Smooth muscle cell (in vitro differentiated cells): ENCODE measurements around the gene GLI2. TPM values are rescaled to one million over a fixed set of nuclear protein-coding genes. Genes with fewer than 3 reads are reported as not detected.

Experiments
- DNase-seq: peaks from one replicate; lab custom pipeline; 2025; ENCODE audit not compliant: unreplicated experiment; lab: John Stamatoyannopoulos, UW
- H2AFZ ChIP-seq: fragments of 200-600 bp; sonication (generic); 2 replicates; pipeline ENCODE4 v1.6.0; 2016; ENCODE audit warnings: antibody characterized with exemption, low read depth, mild to moderate bottlenecking
- H3F3A ChIP-seq: fragments of 200-600 bp; sonication (generic); 2 replicates; pipeline ENCODE4 v1.6.0; 2017; ENCODE audit warnings: antibody characterized with exemption, low read depth
- H3K27ac ChIP-seq: fragments of 200-600 bp; sonication (generic); 2 replicates; pipeline ENCODE4 v1.5.1; 2016; ENCODE audit warnings: low read depth, mild to moderate bottlenecking
- H3K27me3 ChIP-seq: fragments of 200-600 bp; sonication (generic); 2 replicates; pipeline ENCODE4 v1.6.1; 2016; ENCODE audit warnings: low read depth, mild to moderate bottlenecking
- H3K36me3 ChIP-seq: fragments of 200-600 bp; sonication (generic); 2 replicates; pipeline ENCODE4 v1.5.1; 2016; ENCODE audit warnings: low read depth
- H3K4me1 ChIP-seq: fragments of 200-600 bp; sonication (generic); 2 replicates; pipeline ENCODE4 v1.5.1; 2016; ENCODE audit warnings: low read depth
- H3K4me2 ChIP-seq: fragments of 200-600 bp; sonication (generic); 2 replicates; pipeline ENCODE4 v1.6.0; 2016; ENCODE audit warnings: mild to moderate bottlenecking
- H3K4me3 ChIP-seq: fragments of 200-600 bp; sonication (generic); 2 replicates; pipeline ENCODE4 v1.5.1; 2016; ENCODE audit warnings: mild to moderate bottlenecking
- H3K79me2 ChIP-seq: fragments of 200-600 bp; sonication (generic); 2 replicates; pipeline ENCODE4 v1.6.0; 2016; ENCODE audit warnings: low read depth, mild to moderate bottlenecking
- H3K9ac ChIP-seq: fragments of 200-600 bp; sonication (generic); 2 replicates; pipeline ENCODE4 v1.6.0; 2016; ENCODE audit warnings: low read depth
- H3K9me3 ChIP-seq: fragments of 200-600 bp; sonication (generic); replicated peaks from 2 replicates; pipeline ENCODE4 v1.5.1; 2016; ENCODE audit warnings: low read depth
- H4K20me1 ChIP-seq: fragments of 200-600 bp; sonication (generic); 2 replicates; pipeline ENCODE4 v1.6.0; 2016; ENCODE audit warnings: low read depth
- CTCF ChIP-seq: fragments of 200-600 bp; sonication (generic); IDR thresholded peaks from 2 replicates; pipeline ENCODE4 v1.5.1; 2017; ENCODE audit warnings: borderline replicate concordance, mild to moderate bottlenecking, antibody characterized with exemption; ENCODE audit not compliant: insufficient read depth, poor library complexity, severe bottlenecking
- WGBS: methylation state at CpG from one replicate; pipeline ENCODE4 v1.1.7; 2016; ENCODE audit warnings: low lambda C conversion rate; 5-methylcytosine and 5-hydroxymethylcytosine counted together
- polyA plus RNA-seq: library from polyadenylated mRNA; unstranded; fragments of >200 nt; fragmentation: Nextera tagmentation; extraction: Ambion mirVana; gene quantifications from 2 replicates; pipeline ENCODE4 v1.2.1, GENCODE V29; 2016
- total RNA-seq: library from RNA; depleted of rRNA; stranded (reverse); fragments of >200 nt; gene quantifications from 2 replicates; pipeline ENCODE4 v1.2.3, GENCODE V29; 2014

The GLI2 gene
- total and polyA plus RNA-seq, 2 experiments from 2014 or later: 9.4 to 10.6 TPM

- H3F3A ChIP-seq: peaks cover 28% of the 10 kb centered on the region
- H3K4me3 ChIP-seq: no peak overlapping the region
- H3K79me2 ChIP-seq: peaks cover 78% of the 10 kb centered on the region
- no peak for TF ChIP-seq CTCF
- no peak overlapping the region for H2AFZ ChIP-seq
- no peaks in the 10 kb centered on the region for H3K9me3 ChIP-seq
- peak overlapping the region; percentile 12 for H3K4me2 ChIP-seq
- H3K4me1 ChIP-seq: peaks cover 42% of the 10 kb centered on the region
- no peak overlapping the region for H3K9ac ChIP-seq
- no peaks in the 10 kb centered on the region for H3K36me3 ChIP-seq
- no peaks in the 10 kb centered on the region for H4K20me1 ChIP-seq
- peak overlapping the region; percentile 97 for H3K27ac ChIP-seq
- H3K27me3 ChIP-seq: no peaks in the 10 kb centered on the region
- no peak for DNase-seq
- WGBS: 86% methylated on average over 8 of the region's 8 CpGs
These were observed 24.9 kb downstream of the GLI2 start for GRCh38 chr2:120760446-120761135.

- 80% methylated on average over 6 of the region's 8 CpGs for WGBS
- H3K79me2 ChIP-seq: peaks cover 71% of the 10 kb centered on the region
- H2AFZ ChIP-seq: no peak overlapping the region
- DNase-seq: no peak
- H3K9me3 ChIP-seq: no peaks in the 10 kb centered on the region
- no peak for TF ChIP-seq CTCF
- H3K4me2 ChIP-seq: no peak overlapping the region
- H3K36me3 ChIP-seq: no peaks in the 10 kb centered on the region
- no peaks in the 10 kb centered on the region for H3K27me3 ChIP-seq
- H3K9ac ChIP-seq: no peak overlapping the region
- no peak overlapping the region for H3K27ac ChIP-seq
- H3K4me3 ChIP-seq: no peak overlapping the region
- H3K4me1 ChIP-seq: peaks cover 49% of the 10 kb centered on the region
- H3F3A ChIP-seq: peaks cover 28% of the 10 kb centered on the region
- H4K20me1 ChIP-seq: no peaks in the 10 kb centered on the region
These were observed 25.6 kb downstream of the GLI2 start for GRCh38 chr2:120761164-120761861.

DNA sequence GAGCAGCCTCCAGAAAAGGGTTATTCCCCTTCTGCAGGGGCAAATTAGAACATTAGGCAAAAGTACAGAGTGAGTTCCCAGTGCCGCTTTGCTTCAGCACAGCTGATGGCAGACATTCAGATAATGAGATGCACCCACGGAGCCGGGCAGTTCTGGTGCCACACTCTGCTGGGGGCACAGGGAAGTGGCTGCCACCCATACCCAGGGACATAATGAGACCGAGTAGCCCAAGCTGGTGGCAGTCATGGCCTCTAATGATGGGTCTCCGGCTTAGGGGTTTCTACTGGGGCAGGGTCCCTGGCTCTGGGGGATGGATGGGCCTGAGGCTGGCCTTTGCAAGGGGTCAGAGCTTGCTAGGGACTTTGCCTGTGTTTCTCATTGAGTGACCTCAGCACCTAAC lies 26.2 kb downstream of the GLI2 start:
- Histone ChIP-seq H2AFZ (no peak overlapping the region), H3F3A (peaks cover 26% of the 10 kb centered on the region), H3K36me3 (no peaks in the 10 kb centered on the region), H3K27ac (no peak overlapping the region), H3K4me3 (no peak overlapping the region), H3K9ac (no peak overlapping the region), H3K79me2 (peaks cover 67% of the 10 kb centered on the region), H3K9me3 (no peaks in the 10 kb centered on the region), H4K20me1 (no peaks in the 10 kb centered on the region), H3K4me2 (no peak overlapping the region), H3K4me1 (peaks cover 55% of the 10 kb centered on the region), H3K27me3 (no peaks in the 10 kb centered on the region)
- DNase-seq: no peak
- no peak for TF ChIP-seq CTCF
- WGBS: 89% methylated on average over 5 of the region's 5 CpGs
